HAP-1 (cell line): Measurements from ENCODE around the gene ACRBP.

ENCODE experiments used
- DNase-seq, 2 experiments: peaks; one replicate each; pipeline ENCODE4 v3.0.0-alpha.2; 2016 to 2020; ENCODE audit warnings: low spot score in 2 of 2
- H3K27me3 ChIP-seq: fragments of 250-450 bp; sonication (Bioruptor Pico); 2 replicates; pipeline ENCODE4 v1.5.1; 2020; ENCODE audit warnings: low read depth, mild to moderate bottlenecking, moderate library complexity
- H3K36me3 ChIP-seq: fragments of 250-450 bp; sonication (Bioruptor Pico); replicated peaks from 2 replicates; pipeline ENCODE4 v1.5.1; 2020; ENCODE audit warnings: mild to moderate bottlenecking
- H3K4me1 ChIP-seq: fragments of 250-450 bp; sonication (Bioruptor Pico); 2 replicates; pipeline ENCODE4 v1.5.1; 2020; ENCODE audit warnings: mild to moderate bottlenecking
- H3K4me3 ChIP-seq: fragments of 250-450 bp; sonication (Bioruptor Pico); 2 replicates; pipeline ENCODE4 v1.5.1; 2020; ENCODE audit warnings: mild to moderate bottlenecking, moderate library complexity
- H3K9me3 ChIP-seq: fragments of 250-450 bp; sonication (Bioruptor Pico); 2 replicates; pipeline ENCODE4 v1.5.1; 2020; ENCODE audit warnings: mild to moderate bottlenecking, moderate library complexity
- in situ Hi-C: fragments of 300-500 bp; cut with MboI; formaldehyde crosslinking; loops from 3 replicates; pipeline ENCODE4 v1.14.3; 2020; ENCODE audit warnings: low sequenced_read_pairs, inconsistent platforms, mixed read lengths

The ACRBP gene

GRCh38 chr12:6618483-6619225, 28.6 kb downstream of the ACRBP start:
- H3K27me3 ChIP-seq = no peaks in the 10 kb centered on the region
- in situ Hi-C loops = no loop called here
- H3K9me3 ChIP-seq = no peaks in the 10 kb centered on the region
- peaks cover 5% of the 10 kb centered on the region for H3K4me1 ChIP-seq
- no peaks in the 10 kb centered on the region for H3K36me3 ChIP-seq
- no peak overlapping the region for H3K4me3 ChIP-seq
- no peak for DNase-seq

DNA sequence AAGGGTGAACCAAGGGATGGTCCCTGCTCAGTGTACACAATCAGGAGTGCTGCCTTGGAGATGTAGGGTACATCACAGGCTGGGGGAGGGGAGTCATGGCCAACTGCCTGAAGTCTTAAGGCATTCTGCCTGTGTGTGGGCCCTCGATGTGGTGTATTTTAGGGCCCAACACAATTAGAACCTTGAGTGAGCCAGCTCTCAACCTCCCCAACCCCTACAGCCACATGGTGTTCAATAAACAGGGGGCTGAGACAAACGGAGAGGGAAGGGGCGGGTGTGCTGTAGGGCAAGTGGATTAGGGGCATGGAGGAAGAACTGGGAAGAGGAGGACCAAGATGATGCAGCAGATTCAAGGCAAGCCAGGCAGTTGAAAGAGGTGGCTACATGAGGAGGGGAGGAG, 31.4 kb downstream of the ACRBP start:
- H3K27me3 ChIP-seq = no peaks in the 10 kb centered on the region
- peaks cover 21% of the 10 kb centered on the region for H3K4me1 ChIP-seq
- in situ Hi-C loops = no loop called here
- H3K36me3 ChIP-seq = no peaks in the 10 kb centered on the region
- no peak for DNase-seq
- no peaks in the 10 kb centered on the region for H3K9me3 ChIP-seq
- no peak overlapping the region for H3K4me3 ChIP-seq

GRCh38 chr12:6614513-6615172, 32.6 kb downstream of the ACRBP start:
- in situ Hi-C loops = no loop called here
- Histone ChIP-seq H3K4me3 (no peak overlapping the region), H3K27me3 (no peaks in the 10 kb centered on the region), H3K4me1 (peaks cover 21% of the 10 kb centered on the region), H3K9me3 (no peaks in the 10 kb centered on the region), H3K36me3 (no peaks in the 10 kb centered on the region)
- DNase-seq = no peak

DNA sequence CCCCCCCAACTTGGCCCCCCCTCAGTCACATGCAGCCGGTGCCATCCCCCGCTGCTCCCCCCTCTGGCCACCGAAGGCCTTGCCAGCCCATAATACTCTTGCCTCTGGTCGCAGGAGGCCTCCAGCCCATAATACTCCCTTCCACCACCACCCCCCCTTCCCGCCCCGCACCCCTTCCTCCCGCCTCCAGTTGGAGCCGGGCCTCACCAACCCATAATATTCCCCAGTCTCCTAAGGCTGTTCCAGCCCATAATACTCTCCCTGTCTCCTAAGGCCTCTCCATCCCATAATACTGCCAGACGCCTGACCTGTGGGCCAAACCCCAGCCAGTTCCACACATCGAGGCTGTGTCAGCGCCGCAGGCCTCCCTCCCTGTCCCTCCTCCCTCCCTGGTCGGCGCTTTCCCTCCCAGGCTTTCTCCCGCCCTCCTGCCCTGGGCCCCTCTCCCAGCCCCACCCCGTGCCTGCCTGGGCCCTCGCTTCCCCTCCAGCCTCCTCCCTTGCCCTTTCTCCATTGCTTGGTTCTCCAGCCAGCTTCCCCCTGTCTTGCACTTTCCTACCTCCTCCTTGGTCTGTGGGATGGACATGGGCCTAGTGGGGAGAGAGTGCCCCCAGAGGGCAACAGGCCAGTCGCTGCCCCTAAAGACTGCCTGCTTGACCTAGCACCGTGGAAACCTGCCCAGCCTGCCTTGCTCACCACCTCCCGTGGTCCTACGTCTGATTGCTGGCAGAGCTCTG, 33.3 kb downstream of the ACRBP start:
- H3K4me1 ChIP-seq = peaks cover 21% of the 10 kb centered on the region

GRCh38 chr12:6613015-6613775, 34.0 kb downstream of the ACRBP start:
- H3K4me3 ChIP-seq = peak overlapping the region; percentile 2
- in situ Hi-C loops = no loop called here
- no peaks in the 10 kb centered on the region for H3K9me3 ChIP-seq
- H3K36me3 ChIP-seq = no peaks in the 10 kb centered on the region
- no peaks in the 10 kb centered on the region for H3K27me3 ChIP-seq
- DNase-seq = peak; percentile 49 to 88
- peaks cover 21% of the 10 kb centered on the region for H3K4me1 ChIP-seq

More for the DNA sequence above, 33.3 kb downstream of the ACRBP start:
- Histone ChIP-seq H3K4me3 (no peak overlapping the region), H3K9me3 (no peaks in the 10 kb centered on the region), H3K36me3 (no peaks in the 10 kb centered on the region), H3K27me3 (no peaks in the 10 kb centered on the region)
- peak; percentile 96 to 98 for DNase-seq
- in situ Hi-C loops = no loop called here

DNA sequence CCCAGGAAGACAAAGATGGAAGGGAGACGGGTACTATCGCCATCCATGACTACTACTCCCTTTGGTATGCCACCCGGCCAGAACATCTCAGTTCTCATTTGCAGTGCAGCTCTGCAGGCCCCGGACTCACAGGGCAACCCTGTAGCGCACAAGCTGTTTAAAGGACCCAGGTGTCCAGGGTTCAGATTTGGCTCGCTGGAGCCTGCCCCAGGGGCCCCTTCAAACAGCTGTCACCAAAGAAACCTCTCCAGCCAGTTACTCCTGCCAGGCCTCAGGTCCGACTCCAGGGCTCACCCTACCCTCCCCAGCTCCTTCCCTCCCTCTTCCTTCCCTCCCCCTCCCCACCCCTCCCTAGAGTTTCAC, 34.6 kb downstream of the ACRBP start:
- DNase-seq = no peak
- in situ Hi-C loops = no loop called here
- Histone ChIP-seq H3K9me3 (no peaks in the 10 kb centered on the region), H3K36me3 (no peaks in the 10 kb centered on the region), H3K27me3 (no peaks in the 10 kb centered on the region), H3K4me3 (no peak overlapping the region), H3K4me1 (peaks cover 23% of the 10 kb centered on the region)

DNA sequence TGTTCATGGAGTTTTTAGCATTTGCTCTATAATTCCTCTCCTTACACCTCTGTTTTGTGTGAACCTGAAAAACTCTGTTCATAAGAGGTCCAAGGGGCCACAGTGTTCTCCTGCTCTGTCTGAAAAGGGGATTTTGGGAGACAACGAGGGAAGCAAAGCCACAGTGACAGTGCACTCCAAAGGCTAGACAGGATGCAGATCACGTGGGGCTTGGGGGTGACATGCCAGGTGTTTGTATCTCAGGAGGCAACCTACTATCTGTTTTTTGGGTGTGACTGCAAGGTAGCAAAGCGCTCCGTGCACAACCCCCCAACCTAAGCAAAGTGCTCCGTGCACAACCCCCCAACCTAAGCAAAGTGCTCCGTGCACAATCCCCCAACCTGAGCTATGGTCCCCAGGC, 35.0 kb downstream of the ACRBP start:
- Histone ChIP-seq H3K36me3 (no peaks in the 10 kb centered on the region), H3K9me3 (no peaks in the 10 kb centered on the region), H3K27me3 (no peaks in the 10 kb centered on the region), H3K4me1 (peaks cover 24% of the 10 kb centered on the region), H3K4me3 (no peak overlapping the region)
- no peak for DNase-seq
- in situ Hi-C loops = no loop called here

DNA sequence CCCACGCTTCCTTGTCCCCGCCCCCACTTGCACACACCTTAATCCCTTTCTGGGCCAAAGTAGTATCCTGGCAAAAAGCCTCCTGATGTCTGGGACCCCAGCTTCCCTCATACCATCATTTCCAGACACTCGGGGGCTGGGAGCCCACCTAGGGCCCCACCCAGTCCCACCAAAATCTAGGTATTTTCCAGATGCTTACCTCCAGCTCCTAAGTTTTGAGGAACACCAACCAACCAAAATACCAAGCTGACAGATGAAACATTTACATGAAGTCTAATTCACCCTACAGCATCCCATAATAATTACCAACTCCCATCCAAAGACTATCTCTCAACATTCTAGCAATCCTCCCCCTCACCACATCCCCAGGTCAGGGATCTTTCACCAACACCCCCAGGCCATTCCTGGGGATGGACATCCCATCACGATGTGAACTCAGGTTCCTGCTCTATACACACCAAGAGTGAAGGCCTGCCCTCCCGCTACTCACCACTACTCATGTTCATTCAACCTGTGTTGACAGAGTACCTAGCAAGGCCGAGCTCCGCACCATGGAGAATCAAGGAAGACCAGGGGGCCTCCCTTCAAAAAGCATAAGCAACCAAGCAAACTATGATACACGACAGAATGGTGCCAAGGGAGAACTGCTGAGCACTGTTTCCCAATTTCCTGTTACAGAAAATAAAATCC, 38.5 kb downstream of the ACRBP start:
- Histone ChIP-seq H3K4me3 (no peak overlapping the region), H3K4me1 (peaks cover 38% of the 10 kb centered on the region), H3K9me3 (no peaks in the 10 kb centered on the region), H3K27me3 (no peaks in the 10 kb centered on the region), H3K36me3 (peaks cover 19% of the 10 kb centered on the region)
- DNase-seq = peak in 1 of 2 experiments; percentile 27
- in situ Hi-C loops = no loop called here

DNA sequence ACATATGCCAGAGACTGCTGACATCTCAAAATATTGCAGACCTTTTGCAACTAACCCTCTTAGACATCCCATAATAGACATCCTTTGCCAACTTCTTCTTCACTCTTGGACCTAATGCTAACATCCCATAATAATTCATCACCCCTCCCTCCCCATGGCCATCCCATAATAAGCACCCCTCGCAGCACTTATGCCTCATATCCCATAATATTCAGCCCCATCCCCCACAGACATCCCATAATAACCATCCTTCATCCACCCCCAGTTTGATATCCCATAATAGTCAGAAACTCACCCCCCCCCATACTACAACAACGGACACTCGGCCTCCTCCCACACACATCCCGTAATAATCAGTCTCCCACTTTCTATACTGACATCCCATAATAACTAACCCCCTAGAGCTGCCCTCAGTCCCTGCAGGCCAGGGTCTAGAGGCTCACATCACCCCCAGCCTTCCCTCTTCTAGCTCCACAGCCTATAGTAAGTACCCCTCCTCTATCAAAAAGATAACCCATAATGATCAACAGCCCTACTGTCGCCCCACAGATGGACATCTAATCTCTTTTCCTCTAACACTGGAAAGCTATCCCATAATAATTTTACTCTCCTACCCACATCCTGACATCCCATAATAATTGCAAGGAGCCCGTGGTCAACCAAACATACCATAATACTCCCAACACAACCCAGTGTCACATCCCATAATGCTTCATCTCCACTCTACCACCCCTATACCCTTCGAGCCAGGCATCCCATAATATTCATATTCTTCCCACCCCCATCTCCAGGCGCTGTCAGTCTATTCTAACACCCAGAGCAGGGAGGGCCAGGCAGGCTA, 39.3 kb downstream of the ACRBP start:
- peak; percentile 67 to 81 for DNase-seq
- H3K36me3 ChIP-seq = peaks cover 24% of the 10 kb centered on the region
- no peaks in the 10 kb centered on the region for H3K9me3 ChIP-seq
- peaks cover 33% of the 10 kb centered on the region for H3K4me1 ChIP-seq
- in situ Hi-C loops = no loop called here
- H3K27me3 ChIP-seq = no peaks in the 10 kb centered on the region
- no peak overlapping the region for H3K4me3 ChIP-seq

- Histone ChIP-seq H3K27me3 (no peaks in the 10 kb centered on the region), H3K4me1 (peaks cover 22% of the 10 kb centered on the region), H3K4me3 (peak overlapping the region; percentile 84), H3K36me3 (peaks cover 38% of the 10 kb centered on the region), H3K9me3 (no peaks in the 10 kb centered on the region)
- in situ Hi-C loops = no loop called here
- peak in 1 of 2 experiments; percentile 73 for DNase-seq
Measured at GRCh38 chr12:6606331-6607131, 40.7 kb downstream of the ACRBP start.

- peaks cover 22% of the 10 kb centered on the region for H3K4me1 ChIP-seq
- no peaks in the 10 kb centered on the region for H3K27me3 ChIP-seq
- DNase-seq = no peak
- H3K4me3 ChIP-seq = peak overlapping the region; percentile 84
- in situ Hi-C loops = no loop called here
- peaks cover 47% of the 10 kb centered on the region for H3K36me3 ChIP-seq
- H3K9me3 ChIP-seq = no peaks in the 10 kb centered on the region
Measured at GRCh38 chr12:6605421-6606330, 41.6 kb downstream of the ACRBP start.
